PC-3 (cell line): ENCODE measurements around the gene LRP1B. TPM values are rescaled to one million over a fixed set of nuclear protein-coding genes. Genes with fewer than 3 reads are reported as not detected.

Source experiments
- ATAC-seq: fragments of 200-7000 bp; cut with Tn5 transposase; 2 replicates; pipeline ENCODE4 v1.9.1; 2020; ENCODE audit warnings: mild to moderate bottlenecking, moderate library complexity
- BruUV-seq: library from RNA; stranded (reverse); fragments of 400-500 nt; replicated peaks from 2 replicates; lab custom pipeline; 2021; lab: Mats Ljungman, UMichigan
- CTCF ChIA-PET: fragments of 300-600 bp; sonication (Branson Sonifier 250); formaldehyde crosslinking; loops from one replicate; lab custom pipeline; 2022; ENCODE audit warnings: antibody characterized with exemption; lab: Charles Lee
- POLR2A ChIA-PET: fragments of 300-600 bp; sonication (Branson Sonifier 250); formaldehyde crosslinking; loops from one replicate; lab custom pipeline; 2022; ENCODE audit warnings: antibody characterized with exemption; ENCODE audit not compliant: unreplicated experiment; lab: Charles Lee
- DNase-seq: peaks from one replicate; pipeline ENCODE4 v3.0.0-alpha.2; 2015
- H2AFZ ChIP-seq: fragments of 300-600 bp; sonication (generic); 2 replicates; pipeline ENCODE4 v1.6.0; 2016; ENCODE audit warnings: antibody characterized with exemption, low read length
- H3F3A ChIP-seq: fragments of 300-600 bp; sonication (generic); one replicate; pipeline ENCODE4 v1.6.0; 2017; ENCODE audit warnings: antibody characterized with exemption, low read length, control low read depth, mild to moderate bottlenecking; ENCODE audit not compliant: unreplicated experiment
- H3K27ac ChIP-seq: fragments of 300-600 bp; sonication (generic); 2 replicates; pipeline ENCODE4 v1.5.1; 2016; ENCODE audit warnings: mild to moderate bottlenecking, low read length
- H3K27me3 ChIP-seq: fragments of 300-600 bp; sonication (generic); 2 replicates; pipeline ENCODE4 v1.6.1; 2016; ENCODE audit warnings: low read length, mixed read lengths
- H3K36me3 ChIP-seq: fragments of 300-600 bp; sonication (generic); 2 replicates; pipeline ENCODE4 v1.6.1; 2016; ENCODE audit warnings: low read depth, mixed run types, low read length, mixed read lengths
- H3K4me1 ChIP-seq: fragments of 300-600 bp; sonication (generic); 2 replicates; pipeline ENCODE4 v1.5.1; 2016; ENCODE audit warnings: low read length; ENCODE audit not compliant: insufficient read depth
- H3K4me2 ChIP-seq: fragments of 300-600 bp; sonication (generic); 2 replicates; pipeline ENCODE4 v1.6.0; 2016; ENCODE audit warnings: low read length
- H3K4me3 ChIP-seq: fragments of 300-600 bp; sonication (generic); 2 replicates; pipeline ENCODE4 v1.5.1; 2016; ENCODE audit warnings: mild to moderate bottlenecking, low read length, mixed read lengths
- H3K79me2 ChIP-seq: fragments of 300-600 bp; sonication (generic); 2 replicates; pipeline ENCODE4 v1.6.1; 2017; ENCODE audit warnings: low read length, mixed read lengths
- H3K9ac ChIP-seq: fragments of 300-600 bp; sonication (generic); 2 replicates; pipeline ENCODE4 v1.6.0; 2016; ENCODE audit warnings: mild to moderate bottlenecking, low read length
- H3K9me2 ChIP-seq: fragments of 300-600 bp; sonication (generic); replicated peaks from 2 replicates; pipeline ENCODE4 v1.6.1; 2016; ENCODE audit warnings: mixed run types, low read length, mixed read lengths
- H3K9me3 ChIP-seq: fragments of 300-600 bp; sonication (generic); 2 replicates; pipeline ENCODE4 v1.6.1; 2016; ENCODE audit warnings: low read length, mixed read lengths
- H4K20me1 ChIP-seq: fragments of 300-600 bp; sonication (generic); 2 replicates; pipeline ENCODE4 v1.6.1; 2016; ENCODE audit warnings: low read length, mixed read lengths
- CTCF ChIP-seq: fragments of 300-600 bp; sonication (generic); conservative IDR thresholded peaks from 2 replicates; pipeline ENCODE4 v1.5.1; 2017; ENCODE audit warnings: antibody characterized with exemption, low read depth, mild to moderate bottlenecking, low read length
- EZH2 ChIP-seq: fragments of 300-600 bp; sonication (generic); IDR thresholded peaks from one replicate; pipeline ENCODE4 v1.6.1; 2017; ENCODE audit warnings: antibody characterized with exemption, mild to moderate bottlenecking, low read length; ENCODE audit not compliant: unreplicated experiment
- EZH2phosphoT487 ChIP-seq: fragments of 300-600 bp; sonication (generic); IDR thresholded peaks from 2 replicates; pipeline ENCODE4 v1.6.1; 2018; ENCODE audit warnings: mild to moderate bottlenecking, antibody characterized with exemption, low read length, borderline replicate concordance
- intact Hi-C: fragments of 100-400 bp; cut with micrococcal nuclease; formaldehyde crosslinking; loops from 2 replicates; pipeline ENCODE4 v1.9.0; 2023
- total RNA-seq: library from RNA; depleted of rRNA; stranded (reverse); fragments of >200 nt; gene quantifications from 2 replicates; pipeline ENCODE4 v1.2.3, GENCODE V29; 2014

Gene LRP1B
- total RNA-seq, 1 experiment from 2014 or later, result 0.04 TPM

- no peak overlapping the region for H3K27ac ChIP-seq
Measured at GRCh38 chr2:141498561-141498960, 632.3 kb downstream of the LRP1B start.

DNA sequence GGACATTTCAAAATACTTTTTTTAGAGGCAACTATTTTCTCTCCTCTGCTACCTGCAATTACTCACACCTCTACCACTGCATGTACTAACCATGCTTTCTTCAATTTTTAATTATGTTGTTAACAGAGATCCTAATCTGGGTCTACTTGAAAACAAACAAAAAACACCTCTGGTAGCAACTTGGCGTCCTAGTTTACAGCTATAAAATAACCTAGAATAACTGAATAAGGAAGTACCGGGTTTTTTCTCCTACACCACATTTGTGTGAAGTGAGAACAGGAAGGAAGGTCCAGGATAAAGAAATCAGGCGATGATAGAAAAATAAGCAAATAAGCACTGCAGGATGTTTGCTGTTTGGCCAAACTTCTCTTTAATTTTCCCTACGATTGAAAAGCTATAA lies 633.5 kb downstream of the LRP1B start:
- Histone ChIP-seq H3F3A (no peaks in the 10 kb centered on the region), H4K20me1 (no peaks in the 10 kb centered on the region), H3K4me3 (no peak overlapping the region), H3K9me2 (no peaks in the 10 kb centered on the region), H3K4me1 (no peaks in the 10 kb centered on the region), H2AFZ (no peak overlapping the region), H3K27ac (no peak overlapping the region), H3K9ac (no peak overlapping the region), H3K79me2 (no peaks in the 10 kb centered on the region), H3K4me2 (no peak overlapping the region), H3K9me3 (no peaks in the 10 kb centered on the region), H3K36me3 (no peaks in the 10 kb centered on the region), H3K27me3 (no peaks in the 10 kb centered on the region)
- TF ChIP-seq CTCF, result no peak
- no peak for TF ChIP-seq EZH2phosphoT487
- TF ChIP-seq EZH2, result no peak
- POLR2A ChIA-PET, result no interaction called here
- ATAC-seq (no peak), DNase-seq (no peak)
- intact Hi-C loops, result no loop called here
- CTCF ChIA-PET, result no interaction called here
- no TSS peak for BruUV-seq

More at GRCh38 chr2:141498561-141498960, 632.3 kb downstream of the LRP1B start:
- Histone ChIP-seq H3K79me2 (no peaks in the 10 kb centered on the region), H2AFZ (no peak overlapping the region), H3K9me3 (no peaks in the 10 kb centered on the region), H3F3A (no peaks in the 10 kb centered on the region), H3K9me2 (no peaks in the 10 kb centered on the region), H3K27me3 (no peaks in the 10 kb centered on the region), H3K4me1 (no peaks in the 10 kb centered on the region), H3K4me3 (no peak overlapping the region), H4K20me1 (no peaks in the 10 kb centered on the region), H3K36me3 (no peaks in the 10 kb centered on the region), H3K4me2 (no peak overlapping the region), H3K9ac (no peak overlapping the region)
- DNase-seq (no peak), ATAC-seq (no peak)
- ChIA-PET CTCF (no interaction called here), POLR2A (interaction anchor here (0.6 kb wide), 1 partner anchor 1268 kb away, joined by 4 read pairs; no protein-coding TSS in a partner anchor)
- no TSS peak for BruUV-seq
- intact Hi-C loops, result no loop called here
- TF ChIP-seq EZH2phosphoT487 (no peak), CTCF (no peak), EZH2 (no peak)

DNA sequence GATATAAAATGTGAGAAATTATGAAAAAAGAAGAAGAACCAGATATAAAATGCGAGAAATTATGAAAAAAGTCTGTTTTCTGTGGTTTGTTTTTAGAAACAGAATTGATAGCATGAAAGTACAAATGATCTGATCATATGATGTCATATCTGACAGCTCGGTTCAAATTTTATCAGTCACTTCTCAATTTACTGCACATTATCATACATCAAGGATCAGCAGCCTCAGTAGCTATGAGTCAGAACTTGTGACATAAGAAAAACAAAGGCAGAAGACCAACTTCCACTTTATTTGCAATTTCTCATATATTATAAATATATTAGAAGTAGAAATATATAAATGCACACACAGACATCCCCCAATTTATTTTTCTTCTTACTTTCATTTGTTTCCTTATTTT lies 634.0 kb downstream of the LRP1B start:
- no TSS peak for BruUV-seq
- no peak overlapping the region for H3K9ac ChIP-seq
- H3K36me3 ChIP-seq, result no peaks in the 10 kb centered on the region
- intact Hi-C loops, result no loop called here
- no peaks in the 10 kb centered on the region for H3K4me1 ChIP-seq
- DNase-seq, result no peak
- TF ChIP-seq EZH2phosphoT487 (no peak), EZH2 (no peak), CTCF (no peak)
- ATAC-seq, result no peak
- no peaks in the 10 kb centered on the region for H3K9me2 ChIP-seq
- ChIA-PET POLR2A (no interaction called here), CTCF (no interaction called here)
- H3K9me3 ChIP-seq, result no peaks in the 10 kb centered on the region
- no peak overlapping the region for H3K4me2 ChIP-seq
- H2AFZ ChIP-seq, result no peak overlapping the region
- no peaks in the 10 kb centered on the region for H3K79me2 ChIP-seq
- H4K20me1 ChIP-seq, result no peaks in the 10 kb centered on the region
- H3F3A ChIP-seq, result no peaks in the 10 kb centered on the region
- H3K27ac ChIP-seq, result no peak overlapping the region
- no peaks in the 10 kb centered on the region for H3K27me3 ChIP-seq
- H3K4me3 ChIP-seq, result no peak overlapping the region
